ENCODE data around the gene RIMS4. TPM values are rescaled to one million over a fixed set of nuclear protein-coding genes. Genes with fewer than 3 reads are reported as not detected.

The RIMS4 gene
- total and polyA plus RNA-seq, 9 of the 15 experiments (the other 6 are each of a cell fraction or from before 2014, with no cell fraction given), result 0.04 TPM; not detected in 8

DNA sequence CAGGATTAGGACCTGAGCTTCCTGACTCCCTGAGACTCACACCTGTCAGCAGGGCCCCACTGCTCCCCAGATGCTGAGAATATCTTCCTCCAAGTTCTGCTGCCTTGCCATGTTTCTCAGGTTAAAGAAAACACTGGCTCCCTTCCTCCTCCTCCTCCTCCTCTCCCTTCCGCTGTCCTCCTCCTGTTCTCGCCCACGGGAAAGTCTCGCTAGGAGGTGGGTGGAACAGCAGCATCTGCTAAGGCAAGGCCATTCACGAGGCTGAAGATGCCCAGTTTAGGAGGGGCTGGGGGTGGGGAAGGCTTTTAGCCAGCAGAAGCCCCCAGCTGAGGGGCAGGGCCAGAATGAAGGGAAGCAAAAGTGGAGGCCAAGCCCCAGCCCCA, 40.9 kb downstream of the RIMS4 start:
- H4K20me1 ChIP-seq (replicated peaks; ENCODE audit: control insufficient read depth, insufficient read depth, low read length), result peaks cover 7% of the 10 kb centered on the region; the same call in 1 of the 2 replicates
- CTCF ChIA-PET (ENCODE audit: low intra/inter-chr PET ratio), result no interaction called here
- FAIRE-seq, result no peak
- POLR2A ChIA-PET, result no interaction called here
- H3K27ac ChIP-seq (ENCODE audit: extremely low read depth, low read depth, low read length), result no peak overlapping the region
- intact Hi-C loops (cut with micrococcal nuclease), result no loop called here
- no peaks in the 10 kb centered on the region for H3K9me3 ChIP-seq (replicated peaks; ENCODE audit: control insufficient read depth, insufficient read depth, low read depth, low read length)
- no peak overlapping the region for H2AFZ ChIP-seq (ENCODE audit: low read depth, low read length)
- 0% methylated on average over 5 of the region's 5 CpGs for WGBS (ENCODE audit: insufficient coverage, low coverage, missing lambda C conversion rate)
- H3K4me3 ChIP-seq, result no peak overlapping the region
- no peak overlapping the region for H3K9ac ChIP-seq (ENCODE audit: insufficient read depth in 1 of 2, low read depth in 2 of 2, low read length in 2 of 2)
- BruUV-seq (replicated peaks), result no TSS peak
- in situ Hi-C loops (cut with MboI), result no loop called here
- no peak for ATAC-seq
- no peaks in the 10 kb centered on the region for H3K79me2 ChIP-seq (ENCODE audit: control insufficient read depth, insufficient read depth, low read length)
- H3K27me3 ChIP-seq (ENCODE audit: control insufficient read depth in 2 of 2, insufficient read depth in 2 of 2, low read length in 2 of 2), result peaks cover 0 to 29% of the 10 kb centered on the region in 2 experiments; a peak in 4 of 5 replicates
- no peaks in the 10 kb centered on the region for H3K4me1 ChIP-seq (replicated peaks in 1 of 2; ENCODE audit: control insufficient read depth in 2 of 2, insufficient read depth in 2 of 2, low read length in 2 of 2)
- H3K9me1 ChIP-seq (ENCODE audit: control insufficient read depth, insufficient read depth, low read length), result no peaks in the 10 kb centered on the region
- H3K36me3 ChIP-seq (ENCODE audit: control insufficient read depth, insufficient read depth, low read length), result no peaks in the 10 kb centered on the region
- DNase-seq (ENCODE audit: extremely low read depth in 1 of 4, low spot score in 3 of 4), result no peak
- no peak for TF ChIP-seq MAFF (IDR thresholded peaks at IDR 0.05; ENCODE audit: low read length)
- TF ChIP-seq ZNF263 (CRISPR knock-in tag; IDR thresholded peaks at IDR 0.05; ENCODE audit: borderline replicate concordance), result peak; percentile 40; the same call in 1 of the 2 replicates
- TF ChIP-seq EGR1 (conservative IDR thresholded peaks at IDR 0.05), result peak; percentile 28; the same call in 1 of the 2 replicates
- TF ChIP-seq ELF2 (CRISPR knock-in tag; IDR thresholded peaks at IDR 0.05), result no peak
- H3K4me2 ChIP-seq (ENCODE audit: insufficient read depth, low read length), result no peak overlapping the region

GRCh38 chr20:44768854-44769480, 41.4 kb downstream of the RIMS4 start:
- TF ChIP-seq ZFP36 (IDR thresholded peaks at IDR 0.05; ENCODE audit: low read depth, low read length, partially characterized antibody), result peak; percentile 73
- TF ChIP-seq RBM25 (IDR thresholded peaks at IDR 0.05; ENCODE audit: low read depth, low read length, severe bottlenecking), result peak; percentile 79
- TF ChIP-seq, protein P1, sequence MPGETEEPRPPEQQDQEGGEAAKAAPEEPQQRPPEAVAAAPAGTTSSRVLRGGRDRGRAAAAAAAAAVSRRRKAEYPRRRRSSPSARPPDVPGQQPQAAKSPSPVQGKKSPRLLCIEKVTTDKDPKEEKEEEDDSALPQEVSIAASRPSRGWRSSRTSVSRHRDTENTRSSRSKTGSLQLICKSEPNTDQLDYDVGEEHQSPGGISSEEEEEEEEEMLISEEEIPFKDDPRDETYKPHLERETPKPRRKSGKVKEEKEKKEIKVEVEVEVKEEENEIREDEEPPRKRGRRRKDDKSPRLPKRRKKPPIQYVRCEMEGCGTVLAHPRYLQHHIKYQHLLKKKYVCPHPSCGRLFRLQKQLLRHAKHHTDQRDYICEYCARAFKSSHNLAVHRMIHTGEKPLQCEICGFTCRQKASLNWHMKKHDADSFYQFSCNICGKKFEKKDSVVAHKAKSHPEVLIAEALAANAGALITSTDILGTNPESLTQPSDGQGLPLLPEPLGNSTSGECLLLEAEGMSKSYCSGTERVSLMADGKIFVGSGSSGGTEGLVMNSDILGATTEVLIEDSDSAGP (CRISPR knock-in tag; IDR thresholded peaks at IDR 0.05), result no peak
- no peak for TF ChIP-seq U2AF2 (optimal IDR thresholded peaks at IDR 0.05; ENCODE audit: low read depth, low read length)
- Histone ChIP-seq H4K20me1 (replicated peaks; ENCODE audit: control insufficient read depth, insufficient read depth, low read length) (peaks cover 7% of the 10 kb centered on the region; the same call in 1 of the 2 replicates), H3K27me3 (ENCODE audit: control insufficient read depth in 2 of 2, insufficient read depth in 2 of 2, low read length in 2 of 2) (peaks cover 0 to 29% of the 10 kb centered on the region in 2 experiments; a peak in 4 of 5 replicates), H3K79me2 (ENCODE audit: control insufficient read depth, insufficient read depth, low read length) (no peaks in the 10 kb centered on the region), H3K4me3 (no peak overlapping the region), H3K4me1 (replicated peaks in 1 of 2; ENCODE audit: control insufficient read depth in 2 of 2, insufficient read depth in 2 of 2, low read length in 2 of 2) (no peaks in the 10 kb centered on the region), H3K27ac (ENCODE audit: extremely low read depth, low read depth, low read length) (no peak overlapping the region), H3K9me1 (ENCODE audit: control insufficient read depth, insufficient read depth, low read length) (no peaks in the 10 kb centered on the region), H2AFZ (ENCODE audit: low read depth, low read length) (no peak overlapping the region), H3K36me3 (ENCODE audit: control insufficient read depth, insufficient read depth, low read length) (no peaks in the 10 kb centered on the region), H3K9ac (ENCODE audit: insufficient read depth in 1 of 2, low read depth in 2 of 2, low read length in 2 of 2) (no peak overlapping the region), H3K4me2 (ENCODE audit: insufficient read depth, low read length) (no peak overlapping the region), H3K9me3 (replicated peaks; ENCODE audit: control insufficient read depth, insufficient read depth, low read depth, low read length) (no peaks in the 10 kb centered on the region)
- FAIRE-seq, result no peak
- CTCF ChIA-PET (ENCODE audit: low intra/inter-chr PET ratio), result no interaction called here
- DNase-seq (ENCODE audit: extremely low read depth in 1 of 4, low spot score in 3 of 4), result no peak
- in situ Hi-C loops (cut with MboI) (no loop called here), intact Hi-C loops (cut with micrococcal nuclease) (no loop called here)
- BruUV-seq (replicated peaks), result no TSS peak
- ATAC-seq, result no peak
- 2% methylated on average over 5 of the region's 5 CpGs for WGBS (ENCODE audit: insufficient coverage, low coverage, missing lambda C conversion rate)
- POLR2A ChIA-PET, result interaction anchor here (1.6 kb wide), 1 partner anchor 8 kb away, joined by 5 read pairs; no protein-coding TSS in a partner anchor
